C1 segment of cervical spinal cord (tissue), 14 donors: ENCODE results near the gene CREBL2.
"Not testable (repeated sequence)": the region's sequence is repeated elsewhere in the genome, so short reads cannot be mapped to it uniquely, and the experiment has no call there.

Experiments
- DNase-seq, 14 donors: peaks; one replicate each; lab custom pipeline; 2025; lab: John Stamatoyannopoulos, UW

CREBL2 gene

GRCh38 chr12:12596598-12596997 lies 15.1 kb upstream of the CREBL2 start:
- not testable (repeated sequence) for DNase-seq

GRCh38 chr12:12598864-12599263 lies 12.8 kb upstream of the CREBL2 start:
- DNase-seq, result no peak

DNA sequence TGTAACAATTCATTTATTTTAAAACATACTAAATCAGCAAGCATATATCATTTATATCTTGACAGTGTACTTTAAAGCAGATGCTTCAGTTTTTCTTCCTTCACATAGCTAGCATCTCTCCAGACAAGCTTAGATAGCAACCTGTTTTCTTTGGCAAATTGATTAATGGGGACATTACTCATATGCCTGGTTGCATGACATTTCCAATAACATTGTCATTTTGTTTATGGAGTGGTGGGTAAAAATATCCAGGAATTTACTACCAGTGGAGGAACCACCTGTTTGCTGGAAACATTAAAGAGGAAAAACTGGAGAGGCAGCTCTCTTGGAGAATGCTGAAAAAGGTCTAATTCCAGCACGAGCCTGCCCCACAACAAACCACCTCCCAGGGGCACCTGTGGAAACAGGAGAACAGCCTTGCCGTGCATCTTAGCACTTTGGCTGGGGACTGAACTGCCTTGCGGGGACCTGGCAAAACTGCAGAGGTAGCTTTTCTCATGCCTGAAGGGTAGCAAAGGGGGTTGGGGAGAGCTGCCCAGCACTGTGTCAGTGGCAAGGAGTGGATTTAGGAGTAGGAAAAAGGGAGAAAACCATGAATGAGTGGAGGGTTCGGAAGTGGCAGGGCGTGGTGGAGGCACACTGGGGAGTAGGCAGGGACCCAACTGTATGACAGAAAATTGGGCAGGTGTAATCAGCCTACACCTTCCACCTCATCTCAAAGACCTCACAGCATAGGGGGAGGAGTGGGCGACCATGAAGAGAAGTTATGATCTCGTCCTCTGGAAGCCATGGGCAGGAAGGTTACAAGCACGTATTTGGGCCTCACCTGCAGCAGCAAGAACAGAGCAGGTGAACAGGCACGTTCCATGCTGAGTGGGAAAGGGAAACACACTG lies 11.7 kb upstream of the CREBL2 start:
- no peak for DNase-seq

GRCh38 chr12:12600659-12601058 lies 11.0 kb upstream of the CREBL2 start:
- DNase-seq, result peak in 5 of 14 donors; percentile 6 to 27 (median 18)

DNA sequence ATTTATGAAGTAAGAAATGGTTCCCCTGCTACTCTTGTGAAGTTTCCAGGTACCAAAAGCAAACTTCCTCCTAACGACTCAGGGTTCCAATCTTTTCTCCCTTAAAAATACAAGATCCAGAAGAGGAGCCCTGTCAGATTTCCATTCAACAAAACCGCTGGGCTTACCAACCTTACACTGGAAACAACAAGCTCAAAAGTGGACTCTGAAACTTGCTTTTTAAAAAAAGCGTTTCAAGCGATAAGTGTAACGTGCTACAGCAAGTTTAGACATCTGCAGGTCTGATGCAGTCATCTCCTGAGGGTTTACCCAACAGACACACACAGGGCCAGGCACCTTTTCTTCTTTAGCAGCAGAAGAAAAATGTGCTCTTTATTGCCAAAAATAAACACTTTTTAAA lies 6.9 kb upstream of the CREBL2 start:
- no peak for DNase-seq

DNA sequence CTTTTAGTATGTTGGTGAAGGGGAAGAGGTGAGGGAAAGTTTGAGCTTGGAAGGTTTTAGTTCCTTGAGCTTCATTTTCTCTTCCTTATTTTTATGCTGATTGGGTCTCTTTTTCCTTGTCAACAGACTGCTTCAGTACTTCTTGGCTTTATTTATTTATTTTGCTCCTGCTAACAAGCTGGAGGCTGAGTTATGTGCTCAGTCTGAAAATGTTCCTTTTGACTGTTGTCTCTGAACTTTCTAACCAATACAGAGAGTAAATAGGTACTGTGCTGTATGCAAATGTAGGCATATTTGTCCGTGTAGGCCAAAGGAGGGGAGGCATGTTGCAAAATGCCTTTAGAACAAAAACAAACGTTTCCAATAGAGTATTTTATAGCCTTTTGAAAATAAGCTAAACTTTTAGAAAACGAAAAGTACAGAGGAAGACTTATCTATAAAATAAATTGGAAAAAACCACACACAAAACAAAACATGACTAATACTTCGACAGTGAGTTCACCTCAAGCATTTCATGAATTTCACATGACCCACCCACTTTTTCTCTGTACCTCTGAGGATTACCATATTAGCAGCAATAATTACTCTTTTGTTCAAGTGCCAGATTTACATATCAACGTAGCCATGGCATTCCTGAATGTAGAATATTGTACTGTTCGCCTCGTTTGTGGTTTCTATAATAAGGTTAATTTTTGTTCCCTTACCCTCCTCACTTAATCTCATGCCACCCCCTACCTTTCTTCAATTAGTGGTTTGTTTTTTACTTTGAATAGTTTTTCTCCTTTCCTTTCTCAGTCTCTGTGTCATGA lies 4.7 kb upstream of the CREBL2 start:
- no peak for DNase-seq

DNA sequence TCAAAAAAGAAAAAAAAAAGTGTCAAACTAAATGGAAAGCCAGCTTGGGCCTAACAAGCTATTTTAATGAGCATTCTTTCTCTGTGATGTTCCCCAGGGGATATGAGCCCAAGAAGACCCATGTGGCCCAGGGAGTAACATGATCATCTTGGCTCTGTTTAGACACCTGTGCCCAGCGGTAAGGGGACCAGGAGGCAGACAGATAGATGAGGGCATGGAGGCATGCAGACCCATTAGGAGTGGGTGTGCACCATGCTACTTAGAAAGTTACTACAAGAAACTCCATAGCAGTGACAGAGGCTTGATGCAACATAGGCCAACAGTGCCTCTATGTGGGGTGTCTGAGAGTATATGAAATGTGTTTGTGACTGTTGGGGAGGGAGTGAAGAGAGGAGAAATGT lies 3.1 kb upstream of the CREBL2 start:
- no peak for DNase-seq

- DNase-seq, result no peak
Observed at GRCh38 chr12:12609692-12610091, 2.0 kb upstream of the CREBL2 start.

- DNase-seq, result no peak
Observed at GRCh38 chr12:12610711-12611110, 965 bp upstream of the CREBL2 start.

DNA sequence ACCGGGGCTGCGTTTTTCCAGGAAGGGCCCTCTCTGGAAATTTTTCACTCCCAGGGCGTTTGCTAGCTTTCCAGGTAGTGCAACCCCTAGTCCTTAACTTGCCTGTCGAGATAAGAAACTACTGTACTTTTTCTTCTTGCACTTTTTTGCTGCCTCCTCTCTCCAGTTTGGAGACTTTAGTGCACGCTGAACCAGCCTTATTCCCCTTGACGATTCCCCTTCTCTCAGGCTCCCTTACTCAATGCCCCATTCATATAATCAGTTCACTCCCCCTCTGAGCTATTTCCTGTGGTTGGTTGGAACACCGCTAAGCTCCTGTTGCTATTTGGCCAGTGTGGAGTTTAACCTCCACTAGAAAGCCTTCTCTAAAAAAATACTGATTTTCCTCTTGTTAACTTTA lies 682 bp downstream of the CREBL2 start:
- DNase-seq, result peak in 5 of 14 donors; percentile 63 to 83 (median 73)

DNA sequence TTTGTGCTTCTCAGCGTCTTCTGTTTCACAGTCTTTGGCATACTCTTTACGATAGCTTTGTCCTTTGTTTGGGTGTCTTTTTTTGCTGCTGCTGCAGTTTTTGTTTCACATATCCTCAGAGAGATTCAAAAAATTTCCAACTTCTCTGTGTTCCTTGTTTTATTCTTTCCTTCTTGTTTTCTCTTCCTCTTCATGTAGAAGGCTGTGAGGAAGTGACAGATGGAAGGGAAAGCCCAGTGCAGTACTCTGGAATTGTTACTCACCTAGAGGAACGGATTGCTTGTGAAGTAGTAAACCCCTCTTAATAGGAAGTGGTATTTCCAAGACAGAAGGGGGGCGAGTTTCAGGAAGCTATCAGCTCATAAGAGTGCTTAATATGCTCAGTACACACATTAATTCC lies 1.7 kb downstream of the CREBL2 start:
- no peak for DNase-seq

- DNase-seq, result no peak
Observed at GRCh38 chr12:12614342-12614741, 2.7 kb downstream of the CREBL2 start.

DNA sequence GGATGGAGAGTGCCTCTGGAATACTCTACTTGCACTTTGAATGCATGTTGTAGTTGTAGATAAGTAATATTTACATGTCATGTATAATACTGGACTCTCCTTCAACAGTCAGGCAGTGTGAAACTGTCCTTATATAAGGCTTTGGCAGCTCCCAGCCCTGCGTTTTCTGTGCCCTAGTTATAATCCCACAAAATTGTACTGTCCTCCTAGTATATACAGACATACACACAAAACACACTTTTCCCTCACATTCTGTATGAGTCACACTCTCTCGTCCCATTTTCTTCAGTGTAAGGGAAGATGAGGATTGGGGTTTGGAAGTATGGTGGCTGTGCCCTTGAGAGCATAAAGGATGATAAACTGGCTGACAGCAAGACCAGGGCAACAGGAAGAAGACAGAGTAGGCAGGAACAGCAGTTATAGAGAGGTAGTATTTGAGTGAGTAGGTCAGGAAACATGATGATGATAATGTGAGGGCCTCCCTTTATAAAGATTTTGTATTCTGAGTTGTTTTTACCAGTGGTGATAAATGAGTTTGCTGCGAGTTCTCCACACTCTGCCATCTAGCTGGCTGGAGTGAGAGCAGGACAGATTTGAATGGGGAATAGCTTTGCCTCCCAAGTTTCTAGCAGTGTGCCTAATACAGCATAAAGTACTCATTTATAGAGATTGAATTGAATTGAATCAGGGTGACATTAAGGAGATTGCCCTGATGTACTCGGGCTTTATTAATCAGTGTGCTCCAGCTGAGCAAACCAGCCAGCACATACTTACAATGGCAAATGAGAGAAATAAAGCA lies 5.0 kb downstream of the CREBL2 start:
- DNase-seq, result peak in 1 of 14 donors; percentile 68

- not testable (repeated sequence) for DNase-seq
Observed at GRCh38 chr12:12618064-12618463, 6.4 kb downstream of the CREBL2 start.

GRCh38 chr12:12620730-12621315 lies 9.1 kb downstream of the CREBL2 start:
- DNase-seq, result peak in 1 of 14 donors; percentile 85

GRCh38 chr12:12622418-12622817 lies 10.7 kb downstream of the CREBL2 start:
- no peak for DNase-seq

DNA sequence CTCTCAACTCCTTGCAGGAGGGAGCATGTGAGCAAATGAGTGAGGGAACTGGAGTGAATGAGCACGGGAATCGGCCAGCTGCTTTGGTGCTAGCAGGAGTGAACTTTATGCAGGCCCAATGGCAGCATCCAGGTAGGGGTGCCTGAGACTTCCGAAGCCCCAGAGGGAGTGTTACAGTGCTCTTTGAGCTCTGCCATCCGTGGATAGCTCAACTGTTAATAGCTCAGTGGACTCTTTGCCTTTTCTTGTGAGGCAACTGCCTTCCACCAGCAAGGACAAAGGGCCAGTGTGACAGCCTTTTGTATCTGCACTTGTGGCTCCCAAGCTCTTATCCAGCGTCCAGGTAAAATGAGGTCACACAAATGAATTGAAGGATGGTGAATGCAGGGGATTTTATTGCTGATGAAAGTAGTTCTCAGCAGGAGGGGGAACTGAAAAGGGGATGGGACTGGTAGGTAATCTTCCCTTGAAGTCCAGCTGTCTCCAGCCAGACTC lies 12.9 kb downstream of the CREBL2 start:
- no peak for DNase-seq

GRCh38 chr12:12626471-12626870 lies 14.8 kb downstream of the CREBL2 start:
- no peak for DNase-seq

GRCh38 chr12:12627308-12627827 lies 15.7 kb downstream of the CREBL2 start:
- no peak for DNase-seq

- DNase-seq, result no peak
Observed at GRCh38 chr12:12628013-12628412, 16.3 kb downstream of the CREBL2 start.

DNA sequence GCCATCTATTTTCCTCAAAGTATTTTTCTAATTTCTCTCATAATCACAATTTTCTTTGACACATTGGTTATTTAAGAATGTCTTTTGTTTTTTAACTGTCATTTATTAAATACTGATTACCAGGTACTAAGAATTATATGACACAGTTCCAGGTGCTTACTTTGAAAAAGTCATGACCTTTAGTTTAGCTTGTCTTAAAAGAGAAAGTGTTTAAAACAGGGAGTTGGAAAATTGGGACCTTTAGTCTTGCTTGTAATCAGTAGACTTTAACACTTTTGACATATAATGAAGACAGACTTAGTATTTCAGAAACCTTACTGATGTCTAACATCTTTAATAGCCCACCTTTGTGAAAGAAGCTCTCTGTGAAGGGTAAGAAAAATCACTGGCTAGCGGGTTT lies 19.2 kb downstream of the CREBL2 start:
- DNase-seq, result no peak
